Activated CD8-positive, alpha-beta memory T cell treated with anti-CD3 and anti-CD28 coated beads, Interleukin-2, amount 50 U/mL, for 4 hours (primary cell): ENCODE data around the gene SLC2A9.

ENCODE experiments used
- DNase-seq: peaks from one replicate; pipeline ENCODE4 v3.0.0-alpha.2; 2020

The SLC2A9 gene

GRCh38 chr4:9952415-9952950 lies 68.8 kb downstream of the SLC2A9 start:
- no peak for DNase-seq

- no peak for DNase-seq
Observed at GRCh38 chr4:9949573-9949972, 71.7 kb downstream of the SLC2A9 start.

GRCh38 chr4:9947168-9948062 lies 73.9 kb downstream of the SLC2A9 start:
- no peak for DNase-seq

GRCh38 chr4:9946170-9946569 lies 75.1 kb downstream of the SLC2A9 start:
- no peak for DNase-seq

GRCh38 chr4:9944431-9945425 lies 76.6 kb downstream of the SLC2A9 start:
- DNase-seq = no peak

GRCh38 chr4:9943761-9944160 lies 77.5 kb downstream of the SLC2A9 start:
- no peak for DNase-seq

- DNase-seq = no peak
Observed at GRCh38 chr4:9942921-9943600, 78.2 kb downstream of the SLC2A9 start.

- DNase-seq = no peak
Observed at GRCh38 chr4:9942139-9942538, 79.2 kb downstream of the SLC2A9 start.

GRCh38 chr4:9940041-9940440 lies 81.3 kb downstream of the SLC2A9 start:
- DNase-seq = no peak

GRCh38 chr4:9938933-9939332 lies 82.4 kb downstream of the SLC2A9 start:
- DNase-seq = no peak

GRCh38 chr4:9937078-9937477 lies 84.2 kb downstream of the SLC2A9 start:
- DNase-seq = no peak

GRCh38 chr4:9936129-9936644 lies 85.1 kb downstream of the SLC2A9 start:
- DNase-seq = no peak

GRCh38 chr4:9933956-9934355 lies 87.3 kb downstream of the SLC2A9 start:
- no peak for DNase-seq

- no peak for DNase-seq
Observed at GRCh38 chr4:9933184-9933583, 88.1 kb downstream of the SLC2A9 start.

- DNase-seq = no peak
Observed at GRCh38 chr4:9932771-9933170, 88.5 kb downstream of the SLC2A9 start.

- DNase-seq = no peak
Observed at GRCh38 chr4:9931146-9931545, 90.2 kb downstream of the SLC2A9 start.

- no peak for DNase-seq
Observed at GRCh38 chr4:9929111-9929510, 92.2 kb downstream of the SLC2A9 start.

GRCh38 chr4:9927341-9928007 lies 93.8 kb downstream of the SLC2A9 start:
- DNase-seq = no peak

GRCh38 chr4:9926586-9926985 lies 94.7 kb downstream of the SLC2A9 start:
- no peak for DNase-seq

- no peak for DNase-seq
Observed at GRCh38 chr4:9925750-9926439, 95.4 kb downstream of the SLC2A9 start.

GRCh38 chr4:9924750-9925149 lies 96.5 kb downstream of the SLC2A9 start:
- no peak for DNase-seq
